Stimulated activated naive CD8-positive, alpha-beta T cell treated with anti-CD3 and anti-CD28 coated beads, Interleukin-15, Interleukin-2, amounts not matched to agents 100 ng/mL and 50 ng/mL, for 24 hours (primary cell): ENCODE measurements around the gene CGB1.

Experiments used
- H3K27ac Mint-ChIP-seq: one replicate; pipeline ENCODE4 v1.8.0; 2021; ENCODE audit warnings: mild to moderate bottlenecking, mixed read lengths
- H3K27me3 Mint-ChIP-seq: one replicate; pipeline ENCODE4 v1.8.0; 2021; ENCODE audit warnings: mixed read lengths
- H3K36me3 Mint-ChIP-seq: one replicate; pipeline ENCODE4 v1.8.0; 2021; ENCODE audit warnings: low read depth, mixed read lengths
- H3K4me1 Mint-ChIP-seq: one replicate; pipeline ENCODE4 v1.8.0; 2021; ENCODE audit warnings: low read depth, mixed read lengths
- H3K4me3 Mint-ChIP-seq: one replicate; pipeline ENCODE4 v1.8.0; 2021; ENCODE audit warnings: mild to moderate bottlenecking, mixed read lengths
- H3K9me3 Mint-ChIP-seq: one replicate; pipeline ENCODE4 v1.8.0; 2021; ENCODE audit warnings: mixed read lengths

The CGB1 gene

GRCh38 chr19:48999481-49000325, 37.0 kb downstream of the CGB1 start:
- Mint-ChIP-seq H3K9me3 (no peaks in the 10 kb centered on the region), H3K4me3 (no peak overlapping the region), H3K4me1 (peaks cover 17% of the 10 kb centered on the region), H3K27ac (no peak overlapping the region), H3K36me3 (peaks cover 38% of the 10 kb centered on the region), H3K27me3 (no peaks in the 10 kb centered on the region)

GRCh38 chr19:48997972-48998371, 38.7 kb downstream of the CGB1 start:
- no peaks in the 10 kb centered on the region for H3K9me3 Mint-ChIP-seq
- H3K36me3 Mint-ChIP-seq = peaks cover 33% of the 10 kb centered on the region
- no peak overlapping the region for H3K4me3 Mint-ChIP-seq
- peaks cover 27% of the 10 kb centered on the region for H3K4me1 Mint-ChIP-seq
- H3K27ac Mint-ChIP-seq = no peak overlapping the region
- no peaks in the 10 kb centered on the region for H3K27me3 Mint-ChIP-seq

- no peaks in the 10 kb centered on the region for H3K9me3 Mint-ChIP-seq
- H3K27ac Mint-ChIP-seq = peak overlapping the region; percentile 97
- peaks cover 46% of the 10 kb centered on the region for H3K4me1 Mint-ChIP-seq
- no peaks in the 10 kb centered on the region for H3K27me3 Mint-ChIP-seq
- H3K4me3 Mint-ChIP-seq = peak overlapping the region; percentile 100
- peaks cover 26% of the 10 kb centered on the region for H3K36me3 Mint-ChIP-seq
Observed at GRCh38 chr19:48994035-48994386, 42.7 kb downstream of the CGB1 start.

- Mint-ChIP-seq H3K27me3 (no peaks in the 10 kb centered on the region), H3K36me3 (peaks cover 31% of the 10 kb centered on the region), H3K27ac (peak within 1 kb of the TSS; percentile 97), H3K4me3 (peak within 1 kb of the TSS; percentile 100), H3K4me1 (peaks cover 50% of the 10 kb centered on the region), H3K9me3 (no peaks in the 10 kb centered on the region)
Observed at GRCh38 chr19:48993175-48994034, 43.3 kb downstream of the CGB1 start, which contains the start of the genes GYS1 and RUVBL2. GYS1 (minus strand) TSS chr19:48993309; CDS start chr19:48993112, 197 bp downstream. RUVBL2 (plus strand) TSS chr19:48993887; CDS start chr19:48993912, 25 bp downstream.

- H3K4me1 Mint-ChIP-seq = peaks cover 52% of the 10 kb centered on the region
- no peaks in the 10 kb centered on the region for H3K27me3 Mint-ChIP-seq
- peak overlapping the region; percentile 89 for H3K27ac Mint-ChIP-seq
- H3K9me3 Mint-ChIP-seq = no peaks in the 10 kb centered on the region
- peak overlapping the region; percentile 100 for H3K4me3 Mint-ChIP-seq
- H3K36me3 Mint-ChIP-seq = peaks cover 36% of the 10 kb centered on the region
Observed at GRCh38 chr19:48992581-48993174, 44.0 kb downstream of the CGB1 start.

GRCh38 chr19:48991873-48992580, 44.7 kb downstream of the CGB1 start:
- Mint-ChIP-seq H3K36me3 (peaks cover 39% of the 10 kb centered on the region), H3K27ac (peak overlapping the region; percentile 89), H3K4me1 (peaks cover 56% of the 10 kb centered on the region), H3K27me3 (no peaks in the 10 kb centered on the region), H3K4me3 (peak overlapping the region; percentile 100), H3K9me3 (no peaks in the 10 kb centered on the region)

DNA sequence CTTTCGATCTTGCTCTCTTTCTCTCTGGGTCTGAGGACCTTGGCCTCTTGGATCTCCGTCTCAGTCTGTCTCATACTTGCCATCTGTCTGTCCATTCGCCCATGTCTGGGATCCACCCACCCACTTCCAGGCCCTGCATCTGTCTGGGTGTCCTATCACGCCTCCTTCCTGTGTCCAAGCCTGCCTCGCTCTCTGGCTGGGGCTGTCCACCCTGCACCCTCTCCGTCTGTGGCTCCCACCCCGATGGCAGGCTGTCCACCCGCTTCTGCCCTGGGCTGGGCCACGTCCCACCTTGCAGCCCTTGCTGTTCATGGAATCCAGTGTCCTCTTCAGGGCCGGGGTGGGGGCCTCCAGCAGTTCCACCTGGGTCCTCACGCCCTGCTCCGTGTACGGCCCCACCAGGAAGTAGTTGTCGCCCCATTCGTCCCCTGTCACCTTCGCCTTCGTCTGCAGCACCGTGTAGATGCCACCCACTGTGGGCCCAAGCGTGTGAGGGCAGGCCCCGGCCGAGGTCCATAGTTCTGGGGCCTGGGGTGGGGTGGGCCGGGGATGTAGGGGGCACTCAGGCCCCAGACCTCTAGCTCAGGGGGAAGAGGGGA, 45.6 kb downstream of the CGB1 start:
- H3K27ac Mint-ChIP-seq = peak overlapping the region; percentile 18
- peak overlapping the region; percentile 1 for H3K4me3 Mint-ChIP-seq
- H3K27me3 Mint-ChIP-seq = no peaks in the 10 kb centered on the region
- peaks cover 57% of the 10 kb centered on the region for H3K4me1 Mint-ChIP-seq
- no peaks in the 10 kb centered on the region for H3K9me3 Mint-ChIP-seq
- H3K36me3 Mint-ChIP-seq = peaks cover 42% of the 10 kb centered on the region

GRCh38 chr19:48990400-48990799, 46.3 kb downstream of the CGB1 start:
- Mint-ChIP-seq H3K4me3 (no peak overlapping the region), H3K27ac (no peak overlapping the region), H3K4me1 (peaks cover 56% of the 10 kb centered on the region), H3K36me3 (peaks cover 43% of the 10 kb centered on the region), H3K27me3 (no peaks in the 10 kb centered on the region), H3K9me3 (no peaks in the 10 kb centered on the region)

DNA sequence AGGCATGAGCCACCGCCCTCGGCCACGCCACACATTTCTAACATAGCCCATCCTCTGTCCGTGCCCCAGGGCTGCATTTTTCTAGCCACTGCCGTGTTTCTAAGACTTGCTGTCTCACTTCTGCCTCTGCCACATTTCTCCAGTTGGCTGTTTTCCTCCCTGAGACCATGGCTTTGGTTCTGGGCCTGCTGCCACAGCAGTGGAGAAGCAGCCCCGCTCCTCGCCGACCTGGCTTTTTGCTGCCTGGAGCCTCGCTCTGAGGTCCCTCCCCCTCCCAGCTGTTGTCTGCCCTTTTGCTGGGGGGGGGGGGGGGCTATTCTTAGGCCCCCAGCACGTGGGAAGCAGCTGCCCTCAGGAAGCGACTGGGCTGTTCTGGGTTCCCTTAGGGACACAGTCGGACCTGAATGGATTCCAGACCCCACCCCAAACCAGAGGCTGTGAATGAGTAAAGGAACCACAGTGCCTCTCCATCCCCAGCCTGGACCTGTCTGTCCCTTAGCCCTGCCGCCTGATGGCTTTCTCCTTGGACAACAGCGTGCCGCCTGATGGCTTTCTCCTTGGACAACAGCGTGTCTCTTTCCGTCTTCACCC, 46.9 kb downstream of the CGB1 start:
- H3K27ac Mint-ChIP-seq = no peak overlapping the region
- H3K4me1 Mint-ChIP-seq = peaks cover 50% of the 10 kb centered on the region
- H3K27me3 Mint-ChIP-seq = no peaks in the 10 kb centered on the region

DNA sequence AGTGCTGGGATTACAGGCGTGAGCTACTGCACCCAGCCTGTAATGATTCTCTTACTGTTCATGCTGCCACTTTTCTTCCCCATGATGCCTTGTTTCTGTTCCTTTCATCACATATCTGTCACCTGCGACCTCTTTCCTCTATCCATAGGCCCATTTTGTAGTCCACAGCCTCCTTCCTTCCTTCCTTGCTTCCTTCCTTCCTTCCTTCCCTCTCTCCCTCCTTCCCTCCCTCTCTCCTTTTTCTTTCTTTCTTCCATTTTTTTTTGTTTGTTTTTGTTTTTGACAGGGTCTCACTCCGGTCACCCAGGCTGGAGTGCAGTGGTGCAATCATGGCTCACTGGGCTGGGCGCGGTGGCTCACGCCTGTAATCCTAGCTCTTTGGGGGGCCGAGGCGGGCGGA, 47.8 kb downstream of the CGB1 start:
- Mint-ChIP-seq H3K4me3 (no peak overlapping the region), H3K27ac (peak overlapping the region; percentile 42), H3K27me3 (no peaks in the 10 kb centered on the region), H3K4me1 (peaks cover 44% of the 10 kb centered on the region), H3K9me3 (no peaks in the 10 kb centered on the region), H3K36me3 (peaks cover 35% of the 10 kb centered on the region)

More for the DNA sequence above, 46.9 kb downstream of the CGB1 start:
- Mint-ChIP-seq H3K4me3 (no peak overlapping the region), H3K36me3 (peaks cover 40% of the 10 kb centered on the region), H3K9me3 (no peaks in the 10 kb centered on the region)

DNA sequence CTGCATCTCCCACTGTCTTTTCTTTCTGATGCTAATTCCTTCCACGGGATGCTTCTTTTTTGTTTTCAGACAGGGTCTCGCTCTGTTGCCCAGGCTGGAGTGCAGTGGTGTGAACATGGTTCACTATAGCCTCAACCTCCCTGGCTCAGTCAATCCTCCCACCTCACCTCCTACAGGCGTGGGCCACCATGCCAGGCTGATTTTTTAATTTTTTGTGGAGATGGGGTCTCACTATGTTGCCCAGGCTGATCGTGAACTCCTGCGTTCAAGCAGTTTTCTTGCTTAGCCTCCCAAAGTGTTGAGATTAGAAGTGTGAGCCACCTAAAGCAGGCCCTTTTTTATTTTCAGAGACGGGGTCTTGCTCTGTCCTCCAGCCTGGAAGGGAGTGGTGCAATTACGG, 48.4 kb downstream of the CGB1 start:
- H3K9me3 Mint-ChIP-seq = no peaks in the 10 kb centered on the region
- peak overlapping the region; percentile 89 for H3K27ac Mint-ChIP-seq
- peaks cover 37% of the 10 kb centered on the region for H3K36me3 Mint-ChIP-seq
- no peaks in the 10 kb centered on the region for H3K27me3 Mint-ChIP-seq
- H3K4me1 Mint-ChIP-seq = peaks cover 40% of the 10 kb centered on the region
- H3K4me3 Mint-ChIP-seq = peak overlapping the region; percentile 29

DNA sequence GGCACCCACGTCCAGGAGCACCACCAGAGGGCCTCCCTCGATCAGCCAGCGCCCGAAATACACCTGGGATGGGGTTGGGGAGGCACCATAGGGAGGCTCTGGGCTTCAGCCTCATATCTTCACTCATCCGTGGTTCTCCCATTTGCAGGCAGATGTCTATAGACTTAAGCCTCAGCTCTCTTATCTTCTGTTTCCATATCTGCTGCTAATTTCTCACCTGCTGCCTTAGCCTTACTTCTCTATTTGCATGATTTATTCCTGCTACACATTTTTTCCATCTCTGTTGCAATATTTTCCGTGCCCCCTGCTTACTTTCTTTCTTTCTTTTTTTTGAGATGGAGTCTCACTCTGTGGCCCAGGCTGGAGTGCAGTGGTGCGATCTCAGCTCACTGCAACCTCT, 49.4 kb downstream of the CGB1 start:
- no peaks in the 10 kb centered on the region for H3K27me3 Mint-ChIP-seq
- peaks cover 38% of the 10 kb centered on the region for H3K4me1 Mint-ChIP-seq
- peaks cover 45% of the 10 kb centered on the region for H3K36me3 Mint-ChIP-seq
- no peaks in the 10 kb centered on the region for H3K9me3 Mint-ChIP-seq
- H3K27ac Mint-ChIP-seq = peak overlapping the region; percentile 89
- H3K4me3 Mint-ChIP-seq = peak overlapping the region; percentile 24

DNA sequence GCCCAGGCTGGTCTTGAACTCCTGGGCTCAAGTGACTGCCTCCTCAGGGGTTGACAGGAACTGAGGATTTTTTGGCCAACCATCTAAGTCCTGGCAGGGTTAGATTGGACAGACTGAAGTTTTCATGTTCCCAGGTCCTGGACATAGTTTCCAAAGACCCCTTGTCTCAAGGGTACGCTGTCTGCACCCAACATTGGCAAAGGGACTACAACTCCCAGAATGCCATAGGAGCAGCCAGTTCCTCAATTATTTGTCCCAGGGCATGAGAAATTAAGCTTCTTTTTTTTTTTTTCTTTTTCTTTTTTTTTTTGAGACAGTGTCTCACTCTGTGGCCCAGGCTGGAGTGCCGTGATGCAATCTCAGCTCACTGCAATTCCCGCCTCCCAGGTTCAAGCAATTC, 50.5 kb downstream of the CGB1 start:
- H3K9me3 Mint-ChIP-seq = no peaks in the 10 kb centered on the region
- H3K27ac Mint-ChIP-seq = no peak overlapping the region
- H3K27me3 Mint-ChIP-seq = no peaks in the 10 kb centered on the region
- peaks cover 32% of the 10 kb centered on the region for H3K4me1 Mint-ChIP-seq
- no peak overlapping the region for H3K4me3 Mint-ChIP-seq
- peaks cover 52% of the 10 kb centered on the region for H3K36me3 Mint-ChIP-seq

DNA sequence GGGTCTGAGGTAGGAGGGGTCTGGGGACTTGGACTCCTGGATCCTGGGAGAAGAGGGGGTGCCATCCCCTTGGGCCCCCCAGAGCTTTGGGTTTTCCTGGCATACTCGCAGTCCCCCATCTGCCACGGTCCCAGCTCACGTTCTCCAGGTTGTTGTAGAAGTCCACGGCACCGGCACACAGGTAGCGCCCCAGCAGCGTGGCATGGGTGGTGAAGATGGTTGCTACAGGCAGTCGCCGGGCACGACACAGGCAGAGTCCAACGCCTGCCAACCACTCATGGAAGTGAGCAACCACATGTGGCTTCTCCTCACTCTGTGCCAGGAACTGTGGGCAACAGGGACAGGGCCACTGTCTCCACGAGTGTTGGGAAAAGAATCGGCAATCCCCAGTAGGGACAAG, 51.0 kb downstream of the CGB1 start:
- no peak overlapping the region for H3K27ac Mint-ChIP-seq
- H3K9me3 Mint-ChIP-seq = no peaks in the 10 kb centered on the region
- peaks cover 52% of the 10 kb centered on the region for H3K36me3 Mint-ChIP-seq
- H3K4me3 Mint-ChIP-seq = no peak overlapping the region
- no peaks in the 10 kb centered on the region for H3K27me3 Mint-ChIP-seq
- peaks cover 27% of the 10 kb centered on the region for H3K4me1 Mint-ChIP-seq
